ENCODE results near the gene NAA80. TPM values are rescaled to one million over a fixed set of nuclear protein-coding genes. Genes with fewer than 3 reads are reported as not detected.

Gene NAA80
- total and polyA plus RNA-seq, 2 donors (not counting 3 experiments of a cell fraction or from before 2014, with no cell fraction given), result 9.0 to 13.1 TPM

DNA sequence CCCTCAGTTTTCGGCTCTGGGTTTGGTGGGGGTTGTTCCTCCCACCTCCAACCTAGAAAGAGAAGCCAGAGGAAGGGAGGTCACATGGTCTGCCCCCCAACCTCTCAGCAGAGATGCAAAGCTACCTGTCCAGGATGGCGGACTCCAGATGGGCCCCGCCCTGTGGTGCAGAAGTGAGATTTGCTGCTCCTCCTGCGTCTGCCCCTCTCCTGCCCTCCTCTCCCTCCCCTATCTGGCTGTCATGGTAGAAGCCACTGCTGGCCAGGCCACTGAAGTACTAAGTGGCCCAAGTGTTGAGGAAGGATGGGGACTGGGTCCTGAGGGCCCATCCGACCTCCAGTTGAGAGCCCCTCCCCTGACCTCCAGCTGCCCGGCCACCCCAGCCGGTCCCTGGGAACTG lies 32.4 kb downstream of the NAA80 start:
- Histone ChIP-seq H3K4me1 (ENCODE audit: control insufficient read depth, extremely low read depth, insufficient read depth, low read length) (no peaks in the 10 kb centered on the region), H3K9me1 (replicated peaks; ENCODE audit: control insufficient read depth, extremely low read depth, insufficient read depth, low read length) (no peaks in the 10 kb centered on the region), H3K9ac (replicated peaks; ENCODE audit: extremely low read depth, insufficient read depth, low read length) (no peak overlapping the region), H3K4me3 (replicated peaks in 1 of 3; ENCODE audit: insufficient read depth in 1 of 3, low read depth in 1 of 3, low read length in 3 of 3) (no peak overlapping the region), H3K9me3 (replicated peaks; ENCODE audit: control insufficient read depth, insufficient read depth, low read length) (no peaks in the 10 kb centered on the region), H4K20me1 (replicated peaks; ENCODE audit: control insufficient read depth, extremely low read depth, insufficient read depth, low read length) (no peaks in the 10 kb centered on the region), H3K79me2 (ENCODE audit: control insufficient read depth, insufficient read depth, low read length) (no peaks in the 10 kb centered on the region), H3K36me3 (ENCODE audit: control insufficient read depth in 2 of 2, extremely low read depth in 1 of 2, insufficient read depth in 2 of 2, low read length in 2 of 2) (no peaks in the 10 kb centered on the region), H3K4me2 (ENCODE audit: insufficient read depth, low read length) (no peak overlapping the region), H3K27ac (ENCODE audit: insufficient read depth, low read depth, low read length) (no peak overlapping the region), H2AFZ (ENCODE audit: low read depth, low read length) (no peak overlapping the region), H3K27me3 (ENCODE audit: control insufficient read depth in 2 of 2, insufficient read depth in 2 of 2, low read length in 2 of 2) (peaks cover 3 to 6% of the 10 kb centered on the region in 2 experiments)
- FAIRE-seq, result no peak
- ChIA-PET CTCF (interaction anchor here (1.2 to 1.8 kb wide), 3 partner anchors 20 to 41 kb away, joined by 3 to 12 read pairs (median 6); no protein-coding TSS in a partner anchor), POLR2A (interaction anchor here (1.0 to 1.1 kb wide), 2 partner anchors 31 to 34 kb away, joined by 5 read pairs; no protein-coding TSS in a partner anchor)
- no TSS peak for BruUV-seq (replicated peaks)
- no peak for DNase-seq (ENCODE audit: low read depth, low spot score)
- intact Hi-C loops (cut with micrococcal nuclease) (loop anchor here (10.0 kb wide), 1 partner anchor 142 kb away; no protein-coding TSS in a partner anchor), dilution Hi-C loops (cut with MboI; ENCODE audit: extremely low pct_ligation_motif_present, low sequenced_read_pairs) (no loop called here)
- no peak for TF ChIP-seq EZH2 (IDR thresholded peaks at IDR 0.05; ENCODE audit: borderline replicate concordance, low read depth, low read length, severe bottlenecking)
- TF ChIP-seq JUN (IDR thresholded peaks at IDR 0.05; ENCODE audit: borderline replicate concordance, insufficient read depth, insufficient read length, low read depth), result no peak
- no peak for TF ChIP-seq POLR2AphosphoS5 (IDR thresholded peaks at IDR 0.05; ENCODE audit: insufficient read depth, low read depth, low read length)
- no peak for TF ChIP-seq POLR2A (IDR thresholded peaks at IDR 0.05; ENCODE audit: low read depth, low read length)
- no peak for TF ChIP-seq GATA2 (IDR thresholded peaks at IDR 0.05; ENCODE audit: insufficient read depth, insufficient read length, low read depth, low read length)
- TF ChIP-seq MYC (IDR thresholded peaks at IDR 0.05; ENCODE audit: low read depth, low read length), result no peak
- no peak for TF ChIP-seq FOS (IDR thresholded peaks at IDR 0.05; ENCODE audit: borderline replicate concordance, insufficient read depth, low read length)
- TF ChIP-seq CTCF (IDR thresholded peaks at IDR 0.05; ENCODE audit: extremely low read depth in 1 of 2, insufficient read depth in 1 of 2, low read depth in 1 of 2, low read length in 2 of 2), result no peak
- TF ChIP-seq MAX (IDR thresholded peaks at IDR 0.05; ENCODE audit: insufficient read depth, insufficient read length), result no peak

Measured in endothelial cell of umbilical vein (primary cell).